Stimulated activated CD4-positive, alpha-beta T cell treated with anti-CD3 and anti-CD28 coated beads, TNF-alpha, amount 100 ng/mL, for 1 hour (primary cell): ENCODE measurements around the gene TMBIM1.
"Not testable (repeated sequence)": the region's sequence is repeated elsewhere in the genome, so short reads cannot be mapped to it uniquely, and the experiment has no call there.

Experiments used
- DNase-seq, 3 donors: peaks; one replicate each; pipeline ENCODE4 v3.0.0-alpha.2; 2020; ENCODE audit warnings: low read depth in 3 of 3, low spot score in 1 of 3

The TMBIM1 gene

DNA sequence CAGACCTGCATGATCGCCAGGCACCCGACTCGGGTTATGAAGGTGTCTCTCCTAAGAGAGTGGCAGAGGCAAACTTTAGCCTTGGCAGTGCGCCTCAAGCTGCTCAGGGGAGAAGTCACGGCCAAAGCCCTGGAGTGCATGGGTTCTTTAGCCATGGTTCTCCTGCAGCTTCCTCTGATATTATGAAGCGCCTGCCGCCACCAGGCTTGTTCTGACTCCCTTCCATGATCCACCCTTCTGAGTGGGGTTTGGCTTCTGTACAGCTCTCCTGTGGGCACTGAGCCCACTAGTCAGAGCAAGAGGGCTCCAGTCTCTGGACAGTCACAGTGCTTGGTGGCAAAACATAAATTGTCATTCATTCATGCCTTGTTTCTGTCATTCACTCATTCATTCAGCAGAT is 25.9 kb upstream of the TMBIM1 start:
- DNase-seq = no peak

DNA sequence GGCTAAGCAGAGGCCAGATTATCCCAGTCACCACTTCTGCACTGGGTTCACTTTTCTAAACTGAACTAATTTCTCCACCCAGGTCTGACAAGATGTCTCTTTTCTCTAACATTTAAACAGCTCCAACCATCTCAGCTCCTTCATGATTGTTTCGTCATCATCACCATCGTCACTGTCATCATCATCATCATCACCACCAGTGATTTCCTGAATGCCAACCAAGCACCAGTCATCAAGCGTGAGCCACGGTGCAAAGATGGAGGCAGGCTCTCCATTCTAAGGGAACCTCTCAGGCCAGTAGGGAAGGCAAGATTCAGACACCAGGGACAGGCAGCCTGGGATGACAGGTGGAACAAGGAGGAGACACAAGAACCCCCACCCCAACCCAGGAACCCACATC is 25.5 kb upstream of the TMBIM1 start:
- DNase-seq = no peak

DNA sequence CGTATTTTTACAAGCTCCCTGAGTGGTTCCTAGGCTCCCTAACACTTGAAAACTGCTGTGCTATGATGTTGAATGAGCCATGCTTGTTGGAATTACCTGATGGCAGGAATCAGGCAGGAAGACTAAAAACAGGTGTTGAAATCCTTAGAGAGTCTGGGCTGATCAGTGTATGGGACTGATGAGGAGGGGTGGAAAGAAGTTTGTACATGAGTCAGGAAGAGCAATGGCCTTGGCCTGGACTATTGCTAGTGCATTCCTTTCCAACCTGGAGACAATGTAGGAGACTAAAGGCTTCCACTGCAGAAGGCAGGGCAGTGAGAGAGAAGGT is 25.0 kb upstream of the TMBIM1 start:
- no peak for DNase-seq

DNA sequence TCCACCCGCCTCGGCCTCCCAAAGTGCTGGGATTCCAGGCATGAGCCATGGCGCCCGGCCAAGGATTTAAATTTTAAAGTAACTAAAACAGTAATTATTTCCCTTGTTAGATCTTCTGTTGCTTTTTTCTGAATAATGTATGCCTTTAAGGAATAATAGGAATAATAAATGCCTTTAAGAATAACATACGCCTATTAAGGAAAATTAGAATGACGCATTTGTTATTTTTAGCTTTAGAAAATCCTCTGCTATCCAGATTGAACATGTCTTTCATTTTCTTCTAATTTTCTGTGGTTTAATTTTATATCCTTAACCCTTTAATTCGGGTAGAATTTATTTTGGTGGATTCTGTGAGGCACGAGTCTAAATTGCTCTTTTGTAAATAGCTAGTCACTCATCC is 23.1 kb upstream of the TMBIM1 start:
- DNase-seq = no peak

DNA sequence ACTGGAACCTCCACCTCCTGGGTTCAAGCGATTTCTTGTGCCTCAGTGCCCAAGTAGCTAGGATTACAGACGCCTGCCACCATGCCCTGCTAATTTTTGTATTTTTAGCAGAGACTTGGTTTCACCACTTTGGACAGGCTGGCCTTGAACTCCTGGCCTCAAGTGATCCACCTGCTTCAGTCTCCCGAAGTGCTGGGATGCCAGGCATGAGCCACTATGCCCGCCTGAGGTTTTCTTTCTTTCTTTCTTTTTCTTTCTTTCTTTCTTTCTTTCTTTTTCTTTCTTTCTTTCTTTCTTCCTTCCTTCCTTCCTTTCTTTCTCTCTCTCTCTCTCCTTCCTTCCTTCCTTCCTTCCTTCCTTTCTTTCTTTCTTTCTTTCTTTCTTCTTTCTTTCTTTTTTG is 22.5 kb upstream of the TMBIM1 start:
- not testable (repeated sequence) for DNase-seq

DNA sequence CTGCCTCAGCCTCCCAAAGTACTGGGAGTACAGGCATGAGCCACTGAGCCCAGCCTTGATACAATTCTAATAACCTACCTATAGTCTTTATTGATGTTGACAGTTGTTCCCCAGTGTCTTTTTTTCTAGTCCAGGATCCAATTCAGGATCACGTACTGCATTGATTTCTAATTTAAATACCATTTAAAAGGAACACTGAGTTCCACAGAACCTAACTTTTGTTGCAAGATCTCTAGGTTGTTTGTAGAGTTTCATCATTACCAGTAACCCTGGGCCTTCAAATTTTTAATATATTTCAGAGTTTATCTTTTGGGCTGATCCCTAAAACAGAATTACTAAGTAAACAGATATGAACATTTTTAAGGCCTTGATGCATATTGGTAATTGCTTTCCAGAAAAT is 21.1 kb upstream of the TMBIM1 start:
- DNase-seq = no peak

DNA sequence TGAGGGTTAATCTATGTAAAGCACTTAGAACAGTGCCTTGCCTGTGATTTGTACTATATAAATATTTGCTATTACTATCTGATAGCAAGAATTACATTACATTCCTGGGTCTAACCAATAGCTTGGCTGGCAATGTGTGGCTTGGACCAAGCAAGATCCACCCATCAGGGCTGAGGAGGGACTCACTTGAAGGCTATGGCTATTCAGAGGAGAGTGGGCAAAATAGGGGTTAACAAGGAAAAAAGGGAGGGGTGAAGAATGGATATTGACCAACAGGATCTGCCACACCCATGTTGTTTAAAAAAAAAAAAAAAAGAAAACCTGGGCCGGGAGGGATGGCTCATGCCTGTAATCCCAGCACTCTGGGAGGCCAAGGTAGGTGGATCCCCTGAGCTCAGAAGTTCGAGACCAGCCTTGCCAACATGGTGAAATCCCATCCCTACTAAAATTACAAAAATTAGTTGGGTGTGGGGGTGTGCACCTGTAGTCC is 20.0 kb upstream of the TMBIM1 start:
- no peak for DNase-seq

DNA sequence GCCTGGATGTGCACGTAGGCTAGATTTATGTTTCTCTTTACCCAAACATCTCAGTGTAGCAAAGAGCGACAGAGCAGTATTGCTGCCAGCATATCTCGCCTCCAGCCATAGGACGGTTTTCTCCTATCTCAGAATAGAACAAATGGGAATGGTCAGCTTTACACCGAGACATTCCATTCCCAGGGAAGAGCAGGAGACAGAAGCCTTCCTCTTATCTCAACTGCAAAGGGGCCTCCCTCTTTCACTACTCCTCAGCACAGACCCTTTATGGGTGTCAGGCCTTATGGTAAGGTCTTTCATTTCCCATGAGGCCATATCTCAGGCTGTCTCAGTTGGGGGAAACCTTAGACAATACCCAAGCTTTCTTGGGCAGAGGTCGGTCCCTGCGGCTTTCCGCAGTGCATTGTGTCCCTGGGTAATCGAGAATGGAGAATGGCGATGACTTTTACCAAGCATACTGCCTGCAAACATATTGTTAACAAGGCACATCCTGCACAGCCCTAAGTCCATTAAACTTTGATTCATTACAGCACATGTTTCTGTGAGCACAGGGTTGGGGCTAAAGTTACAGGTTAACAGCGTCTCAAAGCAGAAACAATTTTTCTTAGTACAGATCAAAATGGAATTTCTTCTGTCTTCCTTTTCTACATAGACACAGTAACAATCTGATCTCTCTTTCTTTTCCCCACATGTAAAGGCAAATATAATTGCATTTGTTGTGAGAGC is 19.4 kb upstream of the TMBIM1 start:
- DNase-seq = not testable (repeated sequence)

DNA sequence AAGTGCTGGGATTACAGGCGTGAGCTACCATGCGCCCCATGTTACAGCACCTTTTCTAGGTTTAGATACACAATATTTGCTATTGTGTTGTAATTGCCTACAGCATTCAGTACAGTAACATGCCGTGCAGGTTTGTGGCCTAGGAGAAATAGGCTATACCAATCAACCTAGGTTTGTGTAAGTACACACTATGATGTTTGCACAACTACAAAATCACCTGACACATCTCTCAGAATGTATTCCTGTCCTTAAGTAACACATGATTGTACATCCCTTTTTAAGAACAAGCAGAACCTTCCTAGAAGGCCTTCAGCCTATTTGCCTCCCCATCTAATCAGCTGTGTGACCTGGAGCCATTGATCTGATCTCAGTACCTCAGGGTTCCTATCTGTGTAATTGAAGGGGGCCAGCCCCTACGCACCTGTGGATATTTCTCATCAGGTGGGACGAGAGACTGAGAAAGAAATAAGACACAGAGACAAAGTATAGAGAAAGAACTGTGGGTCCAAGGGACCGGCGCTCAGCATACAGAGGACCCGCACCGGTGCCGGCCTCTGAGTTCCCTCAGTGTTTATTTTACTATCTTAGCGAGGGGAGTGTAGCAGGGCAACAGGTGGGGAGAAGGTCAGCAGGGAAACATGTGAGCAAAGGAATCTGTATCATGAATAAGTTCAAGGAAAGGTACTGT is 18.7 kb upstream of the TMBIM1 start:
- DNase-seq = no peak

DNA sequence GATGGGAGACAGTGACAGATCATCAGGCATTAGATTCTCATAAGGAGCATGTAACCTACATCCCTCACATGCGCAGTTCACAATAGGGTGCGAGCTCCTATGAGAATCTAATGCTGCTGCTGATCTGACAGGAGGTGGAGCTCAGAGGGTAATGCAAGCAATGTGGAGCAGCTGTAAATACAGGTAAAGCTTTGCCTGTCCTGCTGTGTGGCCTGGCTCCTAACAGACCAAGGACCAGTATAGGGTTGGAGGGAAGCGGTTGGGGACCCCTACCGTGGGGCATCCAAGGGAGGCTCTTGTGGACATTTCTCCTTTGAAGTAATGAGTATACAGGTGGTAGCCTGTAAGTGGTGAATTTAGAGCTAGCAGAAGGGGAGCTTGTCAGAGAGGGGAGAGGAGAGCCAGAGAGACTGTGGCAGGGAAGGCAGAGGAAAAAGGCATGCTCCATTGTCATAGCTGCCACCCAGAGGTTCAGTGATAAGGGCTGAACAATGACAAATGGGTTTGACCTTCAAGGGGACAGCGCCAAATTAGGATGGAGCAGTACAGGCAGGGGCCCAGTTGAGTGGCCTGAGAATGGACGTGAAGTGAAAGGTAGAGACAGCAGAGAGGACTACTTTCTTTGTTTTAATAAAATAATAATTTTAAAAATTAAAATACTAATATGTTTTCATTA is 15.2 kb upstream of the TMBIM1 start:
- DNase-seq = no peak

DNA sequence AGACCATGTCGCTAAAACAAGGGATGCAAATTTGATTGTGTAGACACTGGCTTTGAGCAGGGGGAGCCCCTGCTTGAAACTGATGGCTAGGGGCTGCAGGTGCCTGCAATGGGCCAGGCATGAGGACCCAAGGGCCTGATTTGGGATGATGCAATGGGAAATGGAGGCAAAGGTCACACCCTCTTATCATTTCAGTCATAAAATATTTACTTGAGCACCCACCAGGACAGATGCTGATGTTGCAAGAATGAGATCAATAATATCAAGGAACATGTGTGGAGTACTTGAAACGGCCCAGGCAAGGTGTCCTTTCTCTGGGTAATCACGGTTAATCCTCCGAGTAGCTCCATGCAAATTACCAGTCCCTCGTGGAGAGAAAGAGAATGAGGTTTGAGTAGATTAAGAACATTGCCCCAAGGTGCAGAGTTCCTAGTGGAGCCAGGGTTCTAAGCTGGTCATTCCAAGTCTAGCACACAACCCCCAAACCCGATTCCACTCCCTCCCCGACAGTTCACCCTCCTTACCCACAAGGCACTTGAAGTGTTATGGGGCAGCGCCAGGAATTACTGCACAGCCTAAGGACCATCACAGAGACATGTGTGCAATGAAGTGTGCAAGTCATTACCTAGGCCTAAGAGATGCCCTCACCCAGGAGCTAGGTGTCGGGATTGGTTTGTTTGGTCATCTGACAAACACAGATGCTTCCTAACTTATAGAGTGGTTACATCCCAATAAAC is 14.0 kb upstream of the TMBIM1 start:
- DNase-seq = no peak

DNA sequence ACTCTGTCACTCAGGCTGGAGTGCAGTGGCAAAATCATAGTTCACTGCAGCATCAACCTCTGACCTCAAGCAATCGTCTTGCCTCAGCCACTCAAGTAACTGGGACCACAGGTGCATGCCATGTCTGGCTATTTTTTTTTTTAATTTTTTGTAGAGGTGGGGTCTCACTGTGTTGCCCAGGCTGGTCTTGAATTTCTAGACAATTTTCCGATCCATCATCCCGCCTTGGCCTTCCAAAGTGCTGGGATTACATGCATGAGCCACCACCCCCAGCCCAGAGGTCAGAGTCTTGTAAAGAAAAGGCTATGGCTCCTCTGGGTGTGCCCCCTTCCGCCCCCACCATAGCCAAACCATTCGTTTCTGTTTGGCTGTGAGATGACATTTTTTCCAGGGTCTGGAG is 13.1 kb upstream of the TMBIM1 start:
- DNase-seq = no peak

DNA sequence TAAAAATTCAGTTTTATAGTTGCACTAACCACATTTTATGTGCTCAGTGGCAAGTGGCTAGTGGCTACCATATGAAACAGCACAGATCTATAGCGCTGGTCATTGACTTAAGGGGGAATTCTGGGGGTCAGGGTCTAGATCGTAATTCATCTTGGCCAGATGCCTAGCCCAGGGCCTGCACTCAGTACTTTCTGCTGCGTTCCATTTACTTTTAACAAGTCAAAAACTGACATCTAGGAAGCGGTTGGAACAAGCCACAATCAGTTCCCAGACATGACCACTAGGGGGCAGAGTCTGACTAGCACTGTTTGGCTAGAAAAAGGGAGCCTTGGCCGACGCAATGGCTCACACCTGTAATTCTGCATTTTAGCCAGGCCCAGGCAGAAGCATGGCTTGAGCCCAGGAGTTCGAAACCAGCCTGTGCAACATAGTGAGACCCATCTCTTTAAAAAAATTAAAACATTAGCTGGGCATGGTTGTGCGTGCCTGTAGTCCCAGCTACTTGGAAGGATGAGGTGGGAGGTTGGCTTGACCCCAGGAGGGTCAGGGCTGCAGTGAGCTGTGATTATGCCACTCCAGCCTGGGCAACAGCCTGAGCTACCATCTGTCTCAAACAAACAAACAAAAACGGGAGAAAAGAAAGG is 9.0 kb upstream of the TMBIM1 start:
- DNase-seq = peak; percentile 68 to 79 (median 73)

DNA sequence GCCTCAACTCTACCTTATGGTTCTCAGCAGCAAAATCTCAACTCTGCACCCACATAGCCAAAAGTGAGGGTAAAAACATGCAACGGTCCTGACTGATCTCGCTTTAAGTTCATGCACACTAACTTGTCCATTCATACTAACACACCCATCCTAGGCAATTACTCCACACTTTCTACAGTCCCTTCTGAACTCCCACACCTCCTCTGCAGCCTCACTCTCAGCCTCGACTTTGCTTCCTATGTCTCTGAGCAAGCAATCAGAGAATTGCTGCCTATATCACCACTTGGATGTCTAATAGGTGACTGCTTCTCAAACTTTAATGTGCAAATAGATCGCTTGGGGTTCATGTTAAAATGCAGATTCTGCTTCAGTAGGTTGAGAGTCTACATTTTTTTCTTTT is 7.8 kb upstream of the TMBIM1 start:
- DNase-seq = no peak

DNA sequence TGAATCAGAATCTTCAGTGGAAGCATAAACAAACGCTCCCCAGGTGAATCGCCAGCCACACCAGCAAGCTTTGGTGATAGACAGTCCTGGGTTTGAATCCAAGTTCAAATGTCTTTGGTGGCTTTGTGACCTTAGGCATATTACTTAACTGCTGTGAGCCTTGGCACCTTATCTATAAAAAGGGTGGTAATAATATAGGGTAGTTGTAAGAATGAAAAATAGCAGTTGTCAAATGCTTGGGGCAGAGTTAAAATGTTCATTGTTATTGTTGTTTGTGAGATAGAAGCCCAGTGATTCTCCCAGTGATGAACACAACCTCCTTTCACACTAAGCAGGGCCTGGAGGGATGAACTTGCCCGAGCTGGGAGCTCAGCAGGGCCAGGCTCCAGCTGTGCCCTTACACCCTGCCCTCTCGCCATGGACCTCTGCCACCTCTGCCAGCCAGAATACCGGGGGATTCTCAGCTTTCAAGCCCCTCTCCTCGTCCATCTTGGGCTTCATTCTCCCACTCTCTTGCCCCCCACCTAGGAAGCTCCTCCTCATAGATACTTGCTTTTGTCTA is 6.1 kb upstream of the TMBIM1 start:
- DNase-seq = no peak

DNA sequence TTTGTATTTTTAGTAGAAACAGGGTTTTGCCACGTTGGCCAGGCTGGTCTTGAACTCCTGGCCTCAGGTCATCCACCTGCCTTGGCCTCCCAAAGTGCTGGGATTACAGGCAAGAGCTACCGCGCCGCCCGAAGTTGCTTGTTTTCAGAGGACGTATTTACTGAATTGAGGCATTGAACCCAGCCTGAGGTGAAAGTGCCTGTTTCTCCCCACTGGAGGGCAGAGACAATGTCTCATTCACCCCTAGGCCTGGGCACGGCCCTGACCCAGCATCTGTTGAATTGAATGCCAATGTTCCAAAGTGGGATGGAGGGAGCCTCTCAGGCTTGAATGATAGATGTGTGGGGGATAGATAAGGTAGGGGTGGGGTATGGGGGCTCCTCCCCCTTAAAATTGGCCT is 4.5 kb upstream of the TMBIM1 start:
- no peak for DNase-seq

DNA sequence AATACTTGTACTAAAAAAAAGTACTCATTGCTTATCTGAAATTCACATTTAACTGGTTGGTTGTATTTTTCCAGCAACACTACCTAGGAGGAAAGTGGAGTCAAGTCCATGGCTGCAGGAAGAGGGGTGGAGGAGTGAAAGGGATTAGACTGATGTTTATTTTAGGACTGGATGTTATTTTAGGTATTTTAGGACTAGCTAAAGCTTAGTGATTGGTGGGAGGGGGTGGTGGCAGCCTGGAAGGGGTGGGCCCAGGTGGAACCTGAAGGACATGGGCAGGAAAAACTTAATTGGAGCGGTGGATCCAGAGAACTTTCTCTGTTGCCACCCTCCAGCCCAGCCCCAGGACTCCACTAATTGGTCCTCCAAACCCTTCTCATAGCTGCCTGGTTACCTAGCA is 3.9 kb upstream of the TMBIM1 start:
- DNase-seq = no peak

DNA sequence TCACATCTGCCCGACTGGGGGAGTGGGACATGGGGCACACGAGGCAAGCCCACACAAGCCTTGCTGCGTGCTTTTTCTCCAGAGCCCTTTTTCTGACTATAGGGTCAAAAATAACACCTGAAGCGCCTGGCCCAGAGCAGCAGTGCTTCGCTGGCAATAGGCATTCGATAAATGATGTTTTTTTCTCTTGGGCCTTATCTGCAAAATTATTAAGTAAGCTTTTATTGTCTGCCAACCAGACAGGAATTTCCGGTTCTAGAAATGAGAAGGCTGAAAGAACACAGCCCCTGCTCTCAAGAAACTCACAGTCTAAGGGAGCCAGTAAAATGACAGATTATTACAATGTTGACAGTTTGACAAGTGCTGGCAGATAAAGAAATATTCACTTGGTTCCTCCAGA is 2.7 kb upstream of the TMBIM1 start:
- DNase-seq = no peak

DNA sequence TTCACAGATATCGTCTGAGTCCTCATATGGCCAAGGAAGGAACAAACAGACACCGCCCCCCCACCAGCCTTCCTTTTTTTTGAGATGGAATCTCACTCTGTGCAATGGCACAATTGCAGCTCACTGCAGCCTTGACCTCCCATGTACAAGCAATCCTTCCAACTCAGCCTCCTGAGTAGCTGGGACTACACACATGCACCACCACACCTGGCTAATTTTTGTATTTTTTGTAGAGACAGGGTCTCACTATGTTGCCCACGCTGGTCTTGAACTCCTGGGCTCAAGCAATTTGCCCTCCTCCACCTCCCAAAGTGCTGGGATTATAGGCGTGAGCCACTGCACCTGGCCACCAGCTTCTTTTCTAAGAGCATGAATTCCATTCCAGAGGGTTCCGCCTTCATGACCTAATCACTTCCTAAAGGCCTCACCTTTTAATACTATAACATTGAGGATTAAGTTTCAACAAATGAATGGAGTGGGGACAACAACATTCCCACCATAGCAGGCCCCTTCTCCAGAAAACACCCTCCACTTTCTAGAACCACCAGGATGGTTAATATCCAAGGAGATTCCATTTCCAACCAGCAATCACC is 2.2 kb upstream of the TMBIM1 start:
- no peak for DNase-seq

DNA sequence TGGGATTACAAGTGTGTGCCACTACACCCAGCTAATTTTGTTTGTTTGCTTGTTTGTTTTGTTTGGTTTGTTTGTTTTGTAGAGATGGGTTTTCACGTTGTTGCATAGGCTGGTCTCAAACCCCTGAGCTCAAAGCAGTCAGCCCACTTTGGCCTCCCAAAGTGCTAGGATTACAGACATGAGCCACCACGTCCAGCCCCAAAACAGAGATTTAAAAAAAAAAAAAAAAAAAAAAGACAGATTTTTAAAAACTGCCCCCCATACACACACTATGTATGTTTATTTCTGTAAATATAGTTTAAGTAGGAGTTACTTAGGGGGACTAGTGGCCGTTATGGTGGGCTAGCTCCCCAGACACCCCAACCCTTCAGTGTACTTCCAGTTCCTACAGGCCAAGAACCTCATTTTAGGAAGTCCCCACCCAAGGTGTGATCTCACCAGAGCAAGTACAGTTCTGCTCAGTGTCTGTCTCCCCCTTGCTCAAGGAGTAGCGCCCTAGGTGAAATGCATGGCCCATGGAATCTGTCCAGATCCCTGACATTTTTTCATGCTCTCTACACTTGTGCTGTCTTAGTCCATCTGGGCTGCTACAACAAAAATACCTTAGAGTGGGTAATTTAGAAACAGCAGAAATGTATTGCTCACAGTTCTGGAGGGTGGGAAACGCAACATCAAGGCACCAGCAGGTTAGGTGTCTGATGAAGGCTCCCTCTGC is 1.6 kb upstream of the TMBIM1 start:
- DNase-seq = no peak
